Measurements from ENCODE around the gene GRIK4. TPM values are rescaled to one million over a fixed set of nuclear protein-coding genes. Genes with fewer than 3 reads are reported as not detected.

GRIK4 gene
- total and polyA plus RNA-seq, 9 of the 15 experiments (the other 6 are each of a cell fraction or from before 2014, with no cell fraction given) = not detected

DNA sequence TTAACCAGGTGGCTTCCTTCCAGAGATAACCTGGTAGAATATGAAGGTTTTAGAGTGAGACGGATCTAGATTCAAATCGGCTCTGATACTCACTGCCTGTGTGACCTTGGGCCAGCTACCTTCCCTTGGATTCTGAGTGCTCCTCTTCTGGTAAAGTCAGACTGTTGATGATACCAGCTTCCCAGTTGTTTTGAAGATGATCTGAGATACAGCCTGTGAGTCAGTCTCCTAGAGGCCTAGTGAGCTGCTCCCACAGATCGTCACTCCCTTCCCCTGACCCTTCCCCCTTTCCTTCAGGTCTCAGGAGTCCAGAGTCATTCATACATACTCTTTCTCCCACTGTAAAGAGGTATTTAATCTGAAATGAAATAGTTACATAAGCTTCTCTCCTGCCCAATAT, 207.8 kb downstream of the GRIK4 start:
- DNase-seq (ENCODE audit: extremely low read depth in 1 of 4, low spot score in 3 of 4) = no peak
- H3K27ac ChIP-seq (ENCODE audit: extremely low read depth, low read depth, low read length) = no peak overlapping the region
- H3K4me1 ChIP-seq (replicated peaks in 1 of 2; ENCODE audit: control insufficient read depth in 2 of 2, insufficient read depth in 2 of 2, low read length in 2 of 2) = no peaks in the 10 kb centered on the region
- H3K9ac ChIP-seq (ENCODE audit: insufficient read depth in 1 of 2, low read depth in 2 of 2, low read length in 2 of 2) = no peak overlapping the region
- ChIA-PET POLR2A (no interaction called here), CTCF (ENCODE audit: low intra/inter-chr PET ratio) (no interaction called here)
- in situ Hi-C loops (cut with MboI) = no loop called here
- H3K9me1 ChIP-seq (ENCODE audit: control insufficient read depth, insufficient read depth, low read length) = no peaks in the 10 kb centered on the region
- no peak overlapping the region for H2AFZ ChIP-seq (ENCODE audit: low read depth, low read length)
- H3K36me3 ChIP-seq (ENCODE audit: control insufficient read depth, insufficient read depth, low read length) = no peaks in the 10 kb centered on the region
- no TSS peak for BruUV-seq (replicated peaks)
- no peak for ATAC-seq
- H3K9me3 ChIP-seq (replicated peaks; ENCODE audit: control insufficient read depth, insufficient read depth, low read depth, low read length) = no peaks in the 10 kb centered on the region
- H3K4me2 ChIP-seq (ENCODE audit: insufficient read depth, low read length) = no peak overlapping the region
- no peak for TF ChIP-seq EWSR1 (IDR thresholded peaks at IDR 0.05; ENCODE audit: borderline replicate concordance, low read depth, partially characterized antibody)
- peak; percentile 28; the same call in 1 of the 2 replicates for TF ChIP-seq FOSL1 (tag; conservative IDR thresholded peaks at IDR 0.05)
- 0% methylated on average over 2 of the region's 3 CpGs for WGBS (ENCODE audit: insufficient coverage, low coverage, missing lambda C conversion rate)
- H3K27me3 ChIP-seq (ENCODE audit: control insufficient read depth in 2 of 2, insufficient read depth in 2 of 2, low read length in 2 of 2) = peaks cover 12 to 37% of the 10 kb centered on the region in 2 experiments; a peak in 4 of 5 replicates
- no peaks in the 10 kb centered on the region for H4K20me1 ChIP-seq (replicated peaks; ENCODE audit: control insufficient read depth, insufficient read depth, low read length)
- intact Hi-C loops (cut with micrococcal nuclease) = no loop called here
- FAIRE-seq = no peak
- no peak overlapping the region for H3K4me3 ChIP-seq
- no peaks in the 10 kb centered on the region for H3K79me2 ChIP-seq (ENCODE audit: control insufficient read depth, insufficient read depth, low read length)

DNA sequence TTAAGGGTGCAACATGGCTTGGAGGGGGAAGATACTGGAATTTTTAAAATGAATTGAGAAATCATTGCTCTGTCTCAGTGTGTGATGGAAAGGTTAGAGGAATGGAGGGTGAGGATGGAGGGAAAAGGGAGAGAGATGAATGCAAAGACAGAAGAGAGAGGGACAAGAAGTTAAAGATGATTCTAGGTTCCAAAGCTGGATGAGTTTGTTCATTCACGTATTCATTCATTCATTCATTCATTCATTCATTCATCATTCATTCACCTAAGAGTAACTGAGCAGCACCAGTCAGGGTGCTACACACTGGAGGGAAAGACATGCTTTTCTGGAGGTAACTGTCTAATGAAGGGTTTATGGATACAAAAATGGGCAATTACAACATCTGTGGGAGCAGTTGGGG, 209.2 kb downstream of the GRIK4 start:
- in situ Hi-C loops (cut with MboI) = no loop called here
- CTCF ChIA-PET (ENCODE audit: low intra/inter-chr PET ratio) = no interaction called here
- FAIRE-seq (no peak), DNase-seq (ENCODE audit: extremely low read depth in 1 of 4, low spot score in 3 of 4) (no peak), ATAC-seq (no peak)
- no peaks in the 10 kb centered on the region for H4K20me1 ChIP-seq (replicated peaks; ENCODE audit: control insufficient read depth, insufficient read depth, low read length)
- intact Hi-C loops (cut with micrococcal nuclease) = no loop called here
- no peaks in the 10 kb centered on the region for H3K4me1 ChIP-seq (replicated peaks in 1 of 2; ENCODE audit: control insufficient read depth in 2 of 2, insufficient read depth in 2 of 2, low read length in 2 of 2)
- H3K9me1 ChIP-seq (ENCODE audit: control insufficient read depth, insufficient read depth, low read length) = no peaks in the 10 kb centered on the region
- no peak overlapping the region for H3K4me2 ChIP-seq (ENCODE audit: insufficient read depth, low read length)
- TF ChIP-seq, protein P1, sequence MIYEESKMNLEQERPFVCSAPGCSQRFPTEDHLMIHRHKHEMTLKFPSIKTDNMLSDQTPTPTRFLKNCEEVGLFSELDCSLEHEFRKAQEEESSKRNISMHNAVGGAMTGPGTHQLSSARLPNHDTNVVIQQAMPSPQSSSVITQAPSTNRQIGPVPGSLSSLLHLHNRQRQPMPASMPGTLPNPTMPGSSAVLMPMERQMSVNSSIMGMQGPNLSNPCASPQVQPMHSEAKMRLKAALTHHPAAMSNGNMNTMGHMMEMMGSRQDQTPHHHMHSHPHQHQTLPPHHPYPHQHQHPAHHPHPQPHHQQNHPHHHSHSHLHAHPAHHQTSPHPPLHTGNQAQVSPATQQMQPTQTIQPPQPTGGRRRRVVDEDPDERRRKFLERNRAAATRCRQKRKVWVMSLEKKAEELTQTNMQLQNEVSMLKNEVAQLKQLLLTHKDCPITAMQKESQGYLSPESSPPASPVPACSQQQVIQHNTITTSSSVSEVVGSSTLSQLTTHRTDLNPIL (CRISPR knock-in tag; IDR thresholded peaks at IDR 0.05) = no peak
- peak; percentile 64; the same call in 1 of the 2 replicates for TF ChIP-seq ZNF24 (IDR thresholded peaks at IDR 0.05)
- BruUV-seq (replicated peaks) = no TSS peak
- H3K79me2 ChIP-seq (ENCODE audit: control insufficient read depth, insufficient read depth, low read length) = no peaks in the 10 kb centered on the region
- POLR2A ChIA-PET = interaction anchor here (0.6 kb wide), 1 partner anchor 211 kb away, joined by 3 read pairs; no protein-coding TSS in a partner anchor
- H3K4me3 ChIP-seq = no peak overlapping the region
- H3K27ac ChIP-seq (ENCODE audit: extremely low read depth, low read depth, low read length) = no peak overlapping the region
- no peak overlapping the region for H3K9ac ChIP-seq (ENCODE audit: insufficient read depth in 1 of 2, low read depth in 2 of 2, low read length in 2 of 2)
- H3K9me3 ChIP-seq (replicated peaks; ENCODE audit: control insufficient read depth, insufficient read depth, low read depth, low read length) = no peaks in the 10 kb centered on the region
- no peak overlapping the region for H2AFZ ChIP-seq (ENCODE audit: low read depth, low read length)
- H3K36me3 ChIP-seq (ENCODE audit: control insufficient read depth, insufficient read depth, low read length) = no peaks in the 10 kb centered on the region
- WGBS (ENCODE audit: insufficient coverage, low coverage, missing lambda C conversion rate) = 6% methylated on average over 1 of the region's 1 CpG
- H3K27me3 ChIP-seq (ENCODE audit: control insufficient read depth in 2 of 2, insufficient read depth in 2 of 2, low read length in 2 of 2) = peaks cover 7 to 28% of the 10 kb centered on the region in 2 experiments; a peak in 3 of 5 replicates

Data from K562 (cell line).